ENCODE results near the gene SPTLC3.

Gene SPTLC3

GRCh38 chr20:13035399-13036152, 26.8 kb downstream of the SPTLC3 start:
- TF ChIP-seq NFIC (IDR thresholded peaks at IDR 0.05) (no peak), RAD21 (IDR thresholded peaks at IDR 0.05; ENCODE audit: low read depth) (no peak), FOXM1 (IDR thresholded peaks at IDR 0.05; ENCODE audit: borderline replicate concordance, low read depth) (no peak), TAF1 (IDR thresholded peaks at IDR 0.05; ENCODE audit: low read depth) (no peak), EGR1 (IDR thresholded peaks at IDR 0.05) (no peak), EP300 (IDR thresholded peaks at IDR 0.05; ENCODE audit: borderline replicate concordance) (no peak), CEBPB (IDR thresholded peaks at IDR 0.05) (no peak), TEAD4 (IDR thresholded peaks at IDR 0.05) (no peak), MAX (IDR thresholded peaks at IDR 0.05) (no peak)

GRCh38 chr20:13037727-13038126, 29.0 kb downstream of the SPTLC3 start:
- TF ChIP-seq REST (IDR thresholded peaks at IDR 0.05; ENCODE audit: low read depth) (no peak), TCF12 (IDR thresholded peaks at IDR 0.05; ENCODE audit: low read depth) (no peak), MAX (IDR thresholded peaks at IDR 0.05) (no peak), NFIC (IDR thresholded peaks at IDR 0.05) (no peak), YY1 (IDR thresholded peaks at IDR 0.05; ENCODE audit: low read depth) (no peak), FOXM1 (IDR thresholded peaks at IDR 0.05; ENCODE audit: borderline replicate concordance, low read depth) (no peak), USF1 (IDR thresholded peaks at IDR 0.05) (no peak), TEAD4 (IDR thresholded peaks at IDR 0.05) (no peak), CEBPB (IDR thresholded peaks at IDR 0.05) (no peak), CREB1 (IDR thresholded peaks at IDR 0.05; ENCODE audit: low read depth) (no peak), RAD21 (IDR thresholded peaks at IDR 0.05; ENCODE audit: low read depth) (no peak), TAF1 (IDR thresholded peaks at IDR 0.05; ENCODE audit: low read depth) (no peak), EP300 (IDR thresholded peaks at IDR 0.05; ENCODE audit: borderline replicate concordance) (no peak), EGR1 (IDR thresholded peaks at IDR 0.05) (no peak), ZBTB7A (IDR thresholded peaks at IDR 0.05; ENCODE audit: low read depth) (no peak)

- TF ChIP-seq EP300 (IDR thresholded peaks at IDR 0.05; ENCODE audit: borderline replicate concordance) (no peak), FOXM1 (IDR thresholded peaks at IDR 0.05; ENCODE audit: borderline replicate concordance, low read depth) (no peak), TEAD4 (IDR thresholded peaks at IDR 0.05) (no peak), CREB1 (IDR thresholded peaks at IDR 0.05; ENCODE audit: low read depth) (no peak), USF1 (IDR thresholded peaks at IDR 0.05) (no peak), EGR1 (IDR thresholded peaks at IDR 0.05) (no peak), CEBPB (IDR thresholded peaks at IDR 0.05) (no peak), NFIC (IDR thresholded peaks at IDR 0.05) (no peak), ZBTB7A (IDR thresholded peaks at IDR 0.05; ENCODE audit: low read depth) (no peak), MAX (IDR thresholded peaks at IDR 0.05) (no peak), REST (IDR thresholded peaks at IDR 0.05; ENCODE audit: low read depth) (no peak), RAD21 (IDR thresholded peaks at IDR 0.05; ENCODE audit: low read depth) (no peak), YY1 (IDR thresholded peaks at IDR 0.05; ENCODE audit: low read depth) (no peak), TCF12 (IDR thresholded peaks at IDR 0.05; ENCODE audit: low read depth) (no peak), TAF1 (IDR thresholded peaks at IDR 0.05; ENCODE audit: low read depth) (no peak)
These were observed 33.0 kb downstream of the SPTLC3 start for GRCh38 chr20:13041574-13042457.

GRCh38 chr20:13042458-13042794, 33.7 kb downstream of the SPTLC3 start:
- no peak for TF ChIP-seq ZBTB7A (IDR thresholded peaks at IDR 0.05; ENCODE audit: low read depth)
- no peak for TF ChIP-seq TAF1 (IDR thresholded peaks at IDR 0.05; ENCODE audit: low read depth)
- no peak for TF ChIP-seq RAD21 (IDR thresholded peaks at IDR 0.05; ENCODE audit: low read depth)
- TF ChIP-seq CREB1 (IDR thresholded peaks at IDR 0.05; ENCODE audit: low read depth) = no peak
- no peak for TF ChIP-seq YY1 (IDR thresholded peaks at IDR 0.05; ENCODE audit: low read depth)
- TF ChIP-seq FOXM1 (IDR thresholded peaks at IDR 0.05; ENCODE audit: borderline replicate concordance, low read depth) = no peak
- no peak for TF ChIP-seq EP300 (IDR thresholded peaks at IDR 0.05; ENCODE audit: borderline replicate concordance)
- TF ChIP-seq CEBPB (IDR thresholded peaks at IDR 0.05) = no peak
- TF ChIP-seq TEAD4 (IDR thresholded peaks at IDR 0.05) = no peak
- no peak for TF ChIP-seq NFIC (IDR thresholded peaks at IDR 0.05)
- no peak for TF ChIP-seq REST (IDR thresholded peaks at IDR 0.05; ENCODE audit: low read depth)
- TF ChIP-seq MAX (IDR thresholded peaks at IDR 0.05) = no peak
- TF ChIP-seq EGR1 (IDR thresholded peaks at IDR 0.05) = no peak
- TF ChIP-seq TCF12 (IDR thresholded peaks at IDR 0.05; ENCODE audit: low read depth) = no peak
- no peak for TF ChIP-seq USF1 (IDR thresholded peaks at IDR 0.05)

Measured in Ishikawa (cell line).